HEK293 (cell line): Measurements from ENCODE around the gene DCLK1.

Source experiments
- CTCF ChIA-PET: fragments of 350-600 bp; formaldehyde crosslinking; extraction: SDS; loops from one replicate; lab custom pipeline; 2021; ENCODE audit warnings: antibody characterized with exemption; lab: Yijun Ruan, JAX
- POLR2A ChIA-PET: fragments of 300-600 bp; formaldehyde crosslinking; extraction: SDS; loops from one replicate; lab custom pipeline; 2020; ENCODE audit warnings: antibody characterized with exemption, inconsistent platforms; lab: Yijun Ruan, JAX
- H3K27ac ChIP-seq: fragments of 200-500 bp; sonication (Bioruptor generic); 2 replicates; pipeline ENCODE4 v1.5.1; 2014; ENCODE audit warnings: low read depth, low read length, control low read depth, inconsistent platforms; ENCODE audit errors: extremely low read depth
- H3K36me3 ChIP-seq, 2 experiments: fragments of 200-500 bp in 1 of 2; sonication (Bioruptor generic) in 1 of 2; 1 replicate in 1 of 2; 2 replicates in 1 of 2; pipeline ENCODE4 v1.5.1; 2014 to 2017; ENCODE audit warnings: inconsistent platforms in 2 of 2, low read length in 2 of 2; ENCODE audit not compliant: control insufficient read depth in 2 of 2, insufficient read depth in 1 of 2
- H3K4me1 ChIP-seq: fragments of 200-500 bp; sonication (Bioruptor generic); 2 replicates; pipeline ENCODE4 v1.5.1; 2014; ENCODE audit warnings: mild to moderate bottlenecking, low read length, inconsistent platforms; ENCODE audit not compliant: control insufficient read depth, insufficient read depth
- H3K4me3 ChIP-seq: 2 replicates; pipeline ENCODE4 v1.5.1; 2011; ENCODE audit warnings: low read depth, mild to moderate bottlenecking, control low read depth, low read length, moderate library complexity
- H3K9me3 ChIP-seq: fragments of 200-500 bp; sonication (Bioruptor generic); 2 replicates; pipeline ENCODE4 v1.5.1; 2014; ENCODE audit warnings: low read depth, low read length, inconsistent platforms; ENCODE audit not compliant: control insufficient read depth, insufficient read depth
- BCL6B ChIP-seq: fragments of 450-650 bp; formaldehyde crosslinking; IDR thresholded peaks from 2 replicates; pipeline ENCODE4 v1.5.1; 2017; ENCODE audit warnings: missing biosample characterization, missing genetic modification characterization
- ELK4 ChIP-seq: IDR thresholded peaks from 2 replicates; pipeline ENCODE4 v1.6.1; 2011; ENCODE audit warnings: mild to moderate bottlenecking, low read depth, low read length, borderline replicate concordance
- GLI4 ChIP-seq: fragments of 450-650 bp; formaldehyde crosslinking; IDR thresholded peaks from 2 replicates; pipeline ENCODE4 v1.5.1; 2016; ENCODE audit warnings: missing biosample characterization, missing genetic modification characterization
- KLF7 ChIP-seq: fragments of 450-650 bp; formaldehyde crosslinking; IDR thresholded peaks from 2 replicates; pipeline ENCODE4 v1.5.1; 2016; ENCODE audit warnings: missing biosample characterization, missing genetic modification characterization, borderline replicate concordance
- SALL2 ChIP-seq: fragments of 450-650 bp; formaldehyde crosslinking; IDR thresholded peaks from 2 replicates; pipeline ENCODE4 v1.5.0; 2017; ENCODE audit warnings: missing biosample characterization, mild to moderate bottlenecking, missing genetic modification characterization, borderline replicate concordance
- TCF7L2 ChIP-seq: IDR thresholded peaks from 2 replicates; pipeline ENCODE4 v1.6.1; 2011; ENCODE audit warnings: low read depth, mild to moderate bottlenecking, inconsistent platforms, low read length, moderate library complexity, borderline replicate concordance
- ZBTB6 ChIP-seq: fragments of 450-650 bp; formaldehyde crosslinking; IDR thresholded peaks from 2 replicates; pipeline ENCODE4 v1.5.1; 2017; ENCODE audit warnings: missing biosample characterization, missing genetic modification characterization
- ZFP69B ChIP-seq: fragments of 450-650 bp; formaldehyde crosslinking; IDR thresholded peaks from 2 replicates; pipeline ENCODE4 v1.5.1; 2016; ENCODE audit warnings: missing biosample characterization, missing genetic modification characterization
- ZIC2 ChIP-seq: fragments of 450-650 bp; formaldehyde crosslinking; IDR thresholded peaks from 2 replicates; pipeline ENCODE4 v1.5.1; 2016; ENCODE audit warnings: missing biosample characterization, missing genetic modification characterization
- ZNF155 ChIP-seq: fragments of 450-650 bp; formaldehyde crosslinking; IDR thresholded peaks from 2 replicates; pipeline ENCODE4 v1.5.1; 2016; ENCODE audit warnings: missing biosample characterization, missing genetic modification characterization
- ZNF211 ChIP-seq: fragments of 450-650 bp; formaldehyde crosslinking; IDR thresholded peaks from 2 replicates; pipeline ENCODE4 v1.5.1; 2016; ENCODE audit warnings: low read depth, missing biosample characterization, missing genetic modification characterization
- ZNF239 ChIP-seq: fragments of 450-650 bp; formaldehyde crosslinking; IDR thresholded peaks from 2 replicates; pipeline ENCODE4 v1.5.1; 2016; ENCODE audit warnings: missing biosample characterization, missing genetic modification characterization
- ZNF24 ChIP-seq: fragments of 450-650 bp; formaldehyde crosslinking; IDR thresholded peaks from 2 replicates; pipeline ENCODE4 v1.5.1; 2016; ENCODE audit warnings: missing biosample characterization, missing genetic modification characterization
- ZNF335 ChIP-seq: fragments of 450-650 bp; formaldehyde crosslinking; conservative IDR thresholded peaks from 2 replicates; pipeline ENCODE4 v1.5.1; 2016; ENCODE audit warnings: missing biosample characterization, missing genetic modification characterization
- ZNF341 ChIP-seq: fragments of 450-650 bp; formaldehyde crosslinking; IDR thresholded peaks from 2 replicates; pipeline ENCODE4; 2016; ENCODE audit warnings: low read depth, missing biosample characterization, missing genetic modification characterization
- ZNF37A ChIP-seq: fragments of 450-650 bp; IDR thresholded peaks from 2 replicates; pipeline ENCODE4 v1.5.1; 2018; ENCODE audit warnings: missing biosample characterization, missing genetic modification characterization
- ZNF426 ChIP-seq: fragments of 450-650 bp; formaldehyde crosslinking; IDR thresholded peaks from 2 replicates; pipeline ENCODE4 v1.5.1; 2017; ENCODE audit warnings: missing biosample characterization, missing genetic modification characterization, mild to moderate bottlenecking, inconsistent platforms, moderate library complexity
- ZNF626 ChIP-seq: fragments of 450-650 bp; sonication (Bioruptor Pico); formaldehyde crosslinking; IDR thresholded peaks from 2 replicates; pipeline ENCODE4 v1.5.1; 2018; ENCODE audit warnings: missing biosample characterization, missing genetic modification characterization, inconsistent platforms
- ZNF768 ChIP-seq: fragments of 450-650 bp; formaldehyde crosslinking; IDR thresholded peaks from 2 replicates; pipeline ENCODE4 v1.5.1; 2018; ENCODE audit warnings: missing biosample characterization, mild to moderate bottlenecking, missing genetic modification characterization
- ZNF830 ChIP-seq: fragments of 450-650 bp; IDR thresholded peaks from 2 replicates; pipeline ENCODE4 v1.5.0; 2018; ENCODE audit warnings: missing biosample characterization, missing genetic modification characterization, low read depth, mild to moderate bottlenecking, moderate library complexity
- TF ChIP-seq, protein P1 (sequence below): fragments of 450-650 bp; formaldehyde crosslinking; IDR thresholded peaks from 2 replicates; pipeline ENCODE4 v1.5.1; 2017; ENCODE audit warnings: missing biosample characterization, missing genetic modification characterization
- TF ChIP-seq, protein P2 (sequence below): fragments of 450-650 bp; formaldehyde crosslinking; IDR thresholded peaks from 2 replicates; pipeline ENCODE4 v1.5.1; 2016; ENCODE audit warnings: missing biosample characterization, missing genetic modification characterization, borderline replicate concordance

Gene DCLK1

DNA sequence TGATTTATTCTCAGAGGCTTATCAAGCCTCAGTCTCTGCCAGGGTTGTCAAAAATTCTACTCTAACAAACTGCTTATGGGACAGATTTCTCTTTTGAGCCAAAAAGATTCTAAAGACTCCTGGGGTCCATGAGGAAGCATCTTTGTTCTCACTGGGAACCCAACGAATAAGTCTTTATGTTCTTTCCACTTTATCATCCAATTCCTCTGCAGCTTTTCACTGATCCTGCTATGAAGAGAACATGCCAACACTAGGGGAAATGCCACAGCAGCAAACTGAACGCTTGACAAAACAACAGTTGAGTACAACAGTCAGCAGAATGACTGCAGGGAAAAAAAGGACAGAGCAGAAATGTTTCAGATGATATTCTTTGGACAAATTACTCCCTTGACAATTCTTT is 22.2 kb downstream of the DCLK1 start:
- Histone ChIP-seq H3K4me3 (no peak overlapping the region), H3K4me1 (no peaks in the 10 kb centered on the region; the same call in 1 of the 2 replicates), H3K27ac (no peak overlapping the region), H3K36me3 (no peaks in the 10 kb centered on the region), H3K9me3 (no peaks in the 10 kb centered on the region)
- no peak for TF ChIP-seq ZNF426 (tag by site-specific recombination)
- TF ChIP-seq ZNF239 (tag by site-specific recombination): no peak
- TF ChIP-seq GLI4 (tag by site-specific recombination): no peak
- TF ChIP-seq ZNF155 (tag by site-specific recombination): no peak
- TF ChIP-seq ZNF335 (tag by site-specific recombination): no peak
- TF ChIP-seq ZNF341 (tag by site-specific recombination): no peak
- TF ChIP-seq, protein P1, sequence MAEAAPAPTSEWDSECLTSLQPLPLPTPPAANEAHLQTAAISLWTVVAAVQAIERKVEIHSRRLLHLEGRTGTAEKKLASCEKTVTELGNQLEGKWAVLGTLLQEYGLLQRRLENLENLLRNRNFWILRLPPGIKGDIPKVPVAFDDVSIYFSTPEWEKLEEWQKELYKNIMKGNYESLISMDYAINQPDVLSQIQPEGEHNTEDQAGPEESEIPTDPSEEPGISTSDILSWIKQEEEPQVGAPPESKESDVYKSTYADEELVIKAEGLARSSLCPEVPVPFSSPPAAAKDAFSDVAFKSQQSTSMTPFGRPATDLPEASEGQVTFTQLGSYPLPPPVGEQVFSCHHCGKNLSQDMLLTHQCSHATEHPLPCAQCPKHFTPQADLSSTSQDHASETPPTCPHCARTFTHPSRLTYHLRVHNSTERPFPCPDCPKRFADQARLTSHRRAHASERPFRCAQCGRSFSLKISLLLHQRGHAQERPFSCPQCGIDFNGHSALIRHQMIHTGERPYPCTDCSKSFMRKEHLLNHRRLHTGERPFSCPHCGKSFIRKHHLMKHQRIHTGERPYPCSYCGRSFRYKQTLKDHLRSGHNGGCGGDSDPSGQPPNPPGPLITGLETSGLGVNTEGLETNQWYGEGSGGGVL (tag by site-specific recombination): no peak
- no peak for TF ChIP-seq ZNF830
- TF ChIP-seq SALL2 (tag by site-specific recombination): no peak
- no peak for TF ChIP-seq KLF7 (tag by site-specific recombination)
- ChIA-PET CTCF (no interaction called here), POLR2A (no interaction called here)

- ChIA-PET POLR2A (no interaction called here), CTCF (interaction anchor here (0.6 to 0.7 kb wide), 2 partner anchors 10 to 127 kb away, joined by 3 to 6 read pairs; no protein-coding TSS in a partner anchor)
- Histone ChIP-seq H3K27ac (no peak overlapping the region), H3K4me3 (no peak overlapping the region), H3K4me1 (no peaks in the 10 kb centered on the region), H3K9me3 (no peaks in the 10 kb centered on the region), H3K36me3 (no peaks in the 10 kb centered on the region)
- TF ChIP-seq ZIC2 (tag by site-specific recombination): peak; percentile 46; the same call in 1 of the 2 replicates
- no peak for TF ChIP-seq ZNF211
Measured at GRCh38 chr13:36108342-36108741, 22.8 kb downstream of the DCLK1 start.

- H3K4me1 ChIP-seq: no peaks in the 10 kb centered on the region
- POLR2A ChIA-PET: no interaction called here
- CTCF ChIA-PET: no interaction called here
- TF ChIP-seq TCF7L2 (no peak), ZNF24 (tag by site-specific recombination) (no peak), ZBTB6 (tag by site-specific recombination) (no peak), ELK4 (no peak), ZNF768 (tag by site-specific recombination) (no peak), ZNF37A (tag by site-specific recombination) (no peak), ZNF626 (no peak), ZFP69B (no peak), BCL6B (no peak)
- TF ChIP-seq, protein P2, sequence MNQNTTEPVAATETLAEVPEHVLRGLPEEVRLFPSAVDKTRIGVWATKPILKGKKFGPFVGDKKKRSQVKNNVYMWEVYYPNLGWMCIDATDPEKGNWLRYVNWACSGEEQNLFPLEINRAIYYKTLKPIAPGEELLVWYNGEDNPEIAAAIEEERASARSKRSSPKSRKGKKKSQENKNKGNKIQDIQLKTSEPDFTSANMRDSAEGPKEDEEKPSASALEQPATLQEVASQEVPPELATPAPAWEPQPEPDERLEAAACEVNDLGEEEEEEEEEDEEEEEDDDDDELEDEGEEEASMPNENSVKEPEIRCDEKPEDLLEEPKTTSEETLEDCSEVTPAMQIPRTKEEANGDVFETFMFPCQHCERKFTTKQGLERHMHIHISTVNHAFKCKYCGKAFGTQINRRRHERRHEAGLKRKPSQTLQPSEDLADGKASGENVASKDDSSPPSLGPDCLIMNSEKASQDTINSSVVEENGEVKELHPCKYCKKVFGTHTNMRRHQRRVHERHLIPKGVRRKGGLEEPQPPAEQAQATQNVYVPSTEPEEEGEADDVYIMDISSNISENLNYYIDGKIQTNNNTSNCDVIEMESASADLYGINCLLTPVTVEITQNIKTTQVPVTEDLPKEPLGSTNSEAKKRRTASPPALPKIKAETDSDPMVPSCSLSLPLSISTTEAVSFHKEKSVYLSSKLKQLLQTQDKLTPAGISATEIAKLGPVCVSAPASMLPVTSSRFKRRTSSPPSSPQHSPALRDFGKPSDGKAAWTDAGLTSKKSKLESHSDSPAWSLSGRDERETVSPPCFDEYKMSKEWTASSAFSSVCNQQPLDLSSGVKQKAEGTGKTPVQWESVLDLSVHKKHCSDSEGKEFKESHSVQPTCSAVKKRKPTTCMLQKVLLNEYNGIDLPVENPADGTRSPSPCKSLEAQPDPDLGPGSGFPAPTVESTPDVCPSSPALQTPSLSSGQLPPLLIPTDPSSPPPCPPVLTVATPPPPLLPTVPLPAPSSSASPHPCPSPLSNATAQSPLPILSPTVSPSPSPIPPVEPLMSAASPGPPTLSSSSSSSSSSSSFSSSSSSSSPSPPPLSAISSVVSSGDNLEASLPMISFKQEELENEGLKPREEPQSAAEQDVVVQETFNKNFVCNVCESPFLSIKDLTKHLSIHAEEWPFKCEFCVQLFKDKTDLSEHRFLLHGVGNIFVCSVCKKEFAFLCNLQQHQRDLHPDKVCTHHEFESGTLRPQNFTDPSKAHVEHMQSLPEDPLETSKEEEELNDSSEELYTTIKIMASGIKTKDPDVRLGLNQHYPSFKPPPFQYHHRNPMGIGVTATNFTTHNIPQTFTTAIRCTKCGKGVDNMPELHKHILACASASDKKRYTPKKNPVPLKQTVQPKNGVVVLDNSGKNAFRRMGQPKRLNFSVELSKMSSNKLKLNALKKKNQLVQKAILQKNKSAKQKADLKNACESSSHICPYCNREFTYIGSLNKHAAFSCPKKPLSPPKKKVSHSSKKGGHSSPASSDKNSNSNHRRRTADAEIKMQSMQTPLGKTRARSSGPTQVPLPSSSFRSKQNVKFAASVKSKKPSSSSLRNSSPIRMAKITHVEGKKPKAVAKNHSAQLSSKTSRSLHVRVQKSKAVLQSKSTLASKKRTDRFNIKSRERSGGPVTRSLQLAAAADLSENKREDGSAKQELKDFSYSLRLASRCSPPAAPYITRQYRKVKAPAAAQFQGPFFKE (tag by site-specific recombination): no peak
Measured at GRCh38 chr13:36107521-36107920, 23.7 kb downstream of the DCLK1 start.

More at GRCh38 chr13:36107521-36107920, 23.7 kb downstream of the DCLK1 start:
- H3K36me3 ChIP-seq: no peaks in the 10 kb centered on the region
- H3K9me3 ChIP-seq: no peaks in the 10 kb centered on the region
- no peak overlapping the region for H3K4me3 ChIP-seq
- H3K27ac ChIP-seq: no peak overlapping the region
